Measurements from ENCODE around the gene TNNC2. TPM values are rescaled to one million over a fixed set of nuclear protein-coding genes. Genes with fewer than 3 reads are reported as not detected.

TNNC2 gene
- total RNA-seq, 4 donors from 2014 or later: 2.7 to 3.5 TPM; not detected in 2

GRCh38 chr20:45796337-45797065 lies 30.6 kb downstream of the TNNC2 start:
- DNase-seq: no peak
- Histone ChIP-seq H3K9me3 (no peaks in the 10 kb centered on the region), H3K4me3 (no peak overlapping the region), H3K4me1 (peaks cover 0 to 12% (median 3%) of the 10 kb centered on the region in 4 donors), H3K36me3 (peaks cover 0 to 53% (median 0%) of the 10 kb centered on the region in 3 donors), H3K27me3 (no peaks in the 10 kb centered on the region), H3K27ac (no peak overlapping the region)
- TF ChIP-seq CTCF (IDR thresholded peaks at IDR 0.05) (no peak), POLR2A (IDR thresholded peaks at IDR 0.05) (no peak)

- peak in 2 of 3 donors; percentile 23 to 50 for DNase-seq
- no peak for TF ChIP-seq POLR2A (IDR thresholded peaks at IDR 0.05)
- TF ChIP-seq CTCF (IDR thresholded peaks at IDR 0.05): no peak
- no peaks in the 10 kb centered on the region for H3K27me3 ChIP-seq
These were observed 34.6 kb downstream of the TNNC2 start for GRCh38 chr20:45792317-45793118.

GRCh38 chr20:45788351-45788750 lies 38.8 kb downstream of the TNNC2 start:
- Histone ChIP-seq H3K36me3 (no peaks in the 10 kb centered on the region), H3K4me3 (no peak overlapping the region), H3K4me1 (peaks cover 0 to 10% (median 3%) of the 10 kb centered on the region in 4 donors), H3K27me3 (no peaks in the 10 kb centered on the region), H3K27ac (no peak overlapping the region), H3K9me3 (no peaks in the 10 kb centered on the region)
- no peak for DNase-seq
- TF ChIP-seq CTCF (IDR thresholded peaks at IDR 0.05): no peak
- no peak for TF ChIP-seq POLR2A (IDR thresholded peaks at IDR 0.05)

More at GRCh38 chr20:45792317-45793118, 34.6 kb downstream of the TNNC2 start:
- H3K4me3 ChIP-seq: peak overlapping the region; percentile 78 to 99 (median 96)
- H3K27ac ChIP-seq: peak overlapping the region; percentile 89 to 93 (median 91)
- H3K4me1 ChIP-seq: peaks cover 0 to 12% (median 3%) of the 10 kb centered on the region in 4 donors
- H3K36me3 ChIP-seq: peaks cover 0 to 38% (median 0%) of the 10 kb centered on the region in 3 donors
- H3K9me3 ChIP-seq: no peaks in the 10 kb centered on the region

GRCh38 chr20:45783656-45784294 lies 43.3 kb downstream of the TNNC2 start:
- Histone ChIP-seq H3K4me1 (peaks cover 0 to 24% (median 0%) of the 10 kb centered on the region in 4 donors), H3K27me3 (no peaks in the 10 kb centered on the region), H3K9me3 (no peaks in the 10 kb centered on the region), H3K4me3 (no peak overlapping the region), H3K27ac (no peak overlapping the region), H3K36me3 (no peaks in the 10 kb centered on the region)
- no peak for TF ChIP-seq CTCF (IDR thresholded peaks at IDR 0.05)
- TF ChIP-seq POLR2A (IDR thresholded peaks at IDR 0.05): no peak
- peak in 2 of 3 donors; percentile 52 to 60 for DNase-seq

- Histone ChIP-seq H3K4me1 (peaks cover 0 to 29% (median 0%) of the 10 kb centered on the region in 4 donors), H3K27me3 (no peaks in the 10 kb centered on the region), H3K36me3 (no peaks in the 10 kb centered on the region), H3K27ac (peak overlapping the region in 1 of 4 donors; percentile 11), H3K4me3 (no peak overlapping the region), H3K9me3 (no peaks in the 10 kb centered on the region)
- DNase-seq: no peak
- TF ChIP-seq CTCF (IDR thresholded peaks at IDR 0.05) (no peak), POLR2A (IDR thresholded peaks at IDR 0.05) (no peak)
These were observed 44.2 kb downstream of the TNNC2 start for GRCh38 chr20:45782890-45783289.

Measured in Peyer's patch (tissue), 4 donors.